Right atrium auricular region (tissue), 2 donors: ENCODE data around the gene APOB. TPM values are rescaled to one million over a fixed set of nuclear protein-coding genes. Genes with fewer than 3 reads are reported as not detected.

Experiments used
- DNase-seq: peaks from one replicate; pipeline ENCODE4 v3.0.0-alpha.2; 2019; ENCODE audit warnings: low spot score
- H3K27ac ChIP-seq, 2 donors: fragments of 200-600 bp; sonication (generic); 1 replicate in 1 of 2; 2 replicates in 1 of 2; pipeline ENCODE4 v1.5.1; 2016 to 2019
- H3K27me3 ChIP-seq, 2 donors: fragments of 200-600 bp; sonication (generic); one replicate each; pipeline versions ENCODE4 v1.5.1 to v1.6.0; 2017 to 2019
- H3K36me3 ChIP-seq: fragments of 200-600 bp; sonication (generic); one replicate; pipeline ENCODE4 v1.5.1; 2016
- H3K4me1 ChIP-seq, 2 donors: fragments of 200-600 bp; sonication (generic); one replicate each; pipeline versions ENCODE4 v1.5.1 to v1.6.0; 2017 to 2019
- H3K4me3 ChIP-seq, 2 donors: fragments of 200-600 bp; sonication (generic); 1 replicate in 1 of 2; 2 replicates in 1 of 2; pipeline ENCODE4 v1.5.1; 2017 to 2019; ENCODE audit warnings: mild to moderate bottlenecking in 1 of 2, moderate library complexity in 1 of 2
- H3K9me3 ChIP-seq, 2 donors: fragments of 200-600 bp; sonication (generic); one replicate each; pipeline ENCODE4 v1.5.1; 2019
- total RNA-seq, 2 donors: library from RNA; depleted of rRNA; stranded (reverse); fragments of >200 nt; gene quantifications; one replicate each; pipeline ENCODE4 v1.1.0, GENCODE V29; 2016
- TF ChIP-seq, protein P1 (sequence below), 2 donors: fragments of 200-600 bp; sonication (generic); IDR thresholded peaks; one replicate each; pipeline ENCODE4 v1.5.1; 2019; ENCODE audit warnings: antibody characterized with exemption in 2 of 2

Gene APOB
- total RNA-seq, 2 donors from 2014 or later: 20.1 to 45.3 TPM

DNA sequence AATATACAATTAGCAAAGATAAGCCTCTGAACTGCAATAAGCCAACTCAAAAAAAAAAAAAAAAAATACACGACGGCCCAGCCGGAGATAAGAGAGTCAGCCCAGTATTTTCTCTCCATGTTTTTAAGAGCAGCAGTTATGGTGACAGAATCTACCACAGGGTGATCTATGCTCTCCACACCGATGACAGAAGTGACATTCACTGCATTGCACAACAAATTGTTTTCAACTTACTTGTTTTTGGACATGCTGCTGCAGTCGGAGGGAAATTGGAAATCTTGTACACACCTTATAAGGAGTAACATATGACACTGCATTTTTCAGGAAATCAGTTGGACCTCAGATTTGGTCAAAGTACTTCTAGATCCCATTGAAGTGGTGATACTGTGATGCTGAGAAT is 23.3 kb upstream of the APOB start:
- no peak for DNase-seq
- H3K9me3 ChIP-seq: no peaks in the 10 kb centered on the region
- H3K4me3 ChIP-seq: no peak overlapping the region
- no peak overlapping the region for H3K27ac ChIP-seq
- no peaks in the 10 kb centered on the region for H3K4me1 ChIP-seq
- no peaks in the 10 kb centered on the region for H3K27me3 ChIP-seq
- TF ChIP-seq, protein P1, sequence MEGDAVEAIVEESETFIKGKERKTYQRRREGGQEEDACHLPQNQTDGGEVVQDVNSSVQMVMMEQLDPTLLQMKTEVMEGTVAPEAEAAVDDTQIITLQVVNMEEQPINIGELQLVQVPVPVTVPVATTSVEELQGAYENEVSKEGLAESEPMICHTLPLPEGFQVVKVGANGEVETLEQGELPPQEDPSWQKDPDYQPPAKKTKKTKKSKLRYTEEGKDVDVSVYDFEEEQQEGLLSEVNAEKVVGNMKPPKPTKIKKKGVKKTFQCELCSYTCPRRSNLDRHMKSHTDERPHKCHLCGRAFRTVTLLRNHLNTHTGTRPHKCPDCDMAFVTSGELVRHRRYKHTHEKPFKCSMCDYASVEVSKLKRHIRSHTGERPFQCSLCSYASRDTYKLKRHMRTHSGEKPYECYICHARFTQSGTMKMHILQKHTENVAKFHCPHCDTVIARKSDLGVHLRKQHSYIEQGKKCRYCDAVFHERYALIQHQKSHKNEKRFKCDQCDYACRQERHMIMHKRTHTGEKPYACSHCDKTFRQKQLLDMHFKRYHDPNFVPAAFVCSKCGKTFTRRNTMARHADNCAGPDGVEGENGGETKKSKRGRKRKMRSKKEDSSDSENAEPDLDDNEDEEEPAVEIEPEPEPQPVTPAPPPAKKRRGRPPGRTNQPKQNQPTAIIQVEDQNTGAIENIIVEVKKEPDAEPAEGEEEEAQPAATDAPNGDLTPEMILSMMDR (IDR thresholded peaks at IDR 0.05): no peak
- no peaks in the 10 kb centered on the region for H3K36me3 ChIP-seq

DNA sequence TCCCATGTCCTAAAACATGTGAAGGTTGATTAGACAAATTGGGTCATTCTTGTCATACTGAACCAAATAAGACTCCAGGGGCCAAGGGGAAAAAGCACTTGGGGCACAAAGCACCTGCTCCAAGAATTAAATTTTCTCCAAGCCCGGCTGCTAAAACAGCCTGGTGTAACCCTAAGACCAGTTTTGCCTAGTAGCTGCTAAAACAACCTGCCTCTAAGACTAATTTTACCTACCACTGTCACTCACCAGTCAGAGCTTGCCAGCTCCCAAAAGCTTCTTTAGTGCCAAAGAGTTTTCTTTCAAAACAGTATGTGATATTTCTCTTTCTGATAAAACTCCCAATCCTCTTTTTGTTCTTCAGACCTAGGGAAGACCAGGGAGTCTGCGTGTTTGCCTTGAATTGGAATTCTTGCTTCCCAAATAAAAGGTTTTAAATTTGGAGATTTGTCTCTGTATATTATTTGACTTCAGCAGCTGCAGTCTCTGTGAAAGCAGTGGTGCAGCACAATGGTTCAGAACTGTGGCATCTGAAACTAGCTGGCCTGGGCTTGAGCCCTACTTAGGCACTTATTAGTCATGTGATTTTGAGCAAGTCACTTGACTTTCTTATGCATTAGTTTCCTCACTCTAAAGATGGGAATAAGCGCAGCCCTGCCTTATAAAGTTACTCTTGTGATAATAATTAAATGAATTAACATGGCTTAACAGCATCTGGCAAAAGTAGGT is 16.2 kb upstream of the APOB start:
- Histone ChIP-seq H3K27ac (no peak overlapping the region), H3K4me1 (no peaks in the 10 kb centered on the region), H3K36me3 (no peaks in the 10 kb centered on the region), H3K27me3 (no peaks in the 10 kb centered on the region), H3K9me3 (no peaks in the 10 kb centered on the region), H3K4me3 (no peak overlapping the region)
- TF ChIP-seq, protein P1 (IDR thresholded peaks at IDR 0.05): no peak
- no peak for DNase-seq

DNA sequence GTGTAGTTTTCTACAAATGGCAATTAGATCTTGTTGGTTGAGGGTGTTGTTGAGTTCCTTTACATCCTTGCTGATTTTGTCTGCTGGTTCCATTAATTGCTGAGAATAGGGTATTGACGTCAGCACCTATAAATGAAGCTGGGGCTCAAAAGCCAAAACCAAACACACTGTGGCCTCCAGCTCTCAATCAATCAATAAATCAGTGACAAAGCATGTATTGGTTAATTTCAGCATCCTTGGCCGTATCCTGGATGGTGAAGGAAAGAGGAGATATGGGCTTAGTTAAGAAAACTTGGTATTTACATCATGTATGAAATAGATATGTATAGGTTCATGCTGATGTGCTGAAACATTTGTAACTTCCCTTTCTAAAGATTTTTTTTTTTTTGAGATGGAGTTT is 13.2 kb upstream of the APOB start:
- no peak for DNase-seq
- no peaks in the 10 kb centered on the region for H3K4me1 ChIP-seq
- TF ChIP-seq, protein P1 (IDR thresholded peaks at IDR 0.05): no peak
- H3K36me3 ChIP-seq: no peaks in the 10 kb centered on the region
- no peak overlapping the region for H3K4me3 ChIP-seq
- no peaks in the 10 kb centered on the region for H3K27me3 ChIP-seq
- no peak overlapping the region for H3K27ac ChIP-seq
- no peaks in the 10 kb centered on the region for H3K9me3 ChIP-seq

DNA sequence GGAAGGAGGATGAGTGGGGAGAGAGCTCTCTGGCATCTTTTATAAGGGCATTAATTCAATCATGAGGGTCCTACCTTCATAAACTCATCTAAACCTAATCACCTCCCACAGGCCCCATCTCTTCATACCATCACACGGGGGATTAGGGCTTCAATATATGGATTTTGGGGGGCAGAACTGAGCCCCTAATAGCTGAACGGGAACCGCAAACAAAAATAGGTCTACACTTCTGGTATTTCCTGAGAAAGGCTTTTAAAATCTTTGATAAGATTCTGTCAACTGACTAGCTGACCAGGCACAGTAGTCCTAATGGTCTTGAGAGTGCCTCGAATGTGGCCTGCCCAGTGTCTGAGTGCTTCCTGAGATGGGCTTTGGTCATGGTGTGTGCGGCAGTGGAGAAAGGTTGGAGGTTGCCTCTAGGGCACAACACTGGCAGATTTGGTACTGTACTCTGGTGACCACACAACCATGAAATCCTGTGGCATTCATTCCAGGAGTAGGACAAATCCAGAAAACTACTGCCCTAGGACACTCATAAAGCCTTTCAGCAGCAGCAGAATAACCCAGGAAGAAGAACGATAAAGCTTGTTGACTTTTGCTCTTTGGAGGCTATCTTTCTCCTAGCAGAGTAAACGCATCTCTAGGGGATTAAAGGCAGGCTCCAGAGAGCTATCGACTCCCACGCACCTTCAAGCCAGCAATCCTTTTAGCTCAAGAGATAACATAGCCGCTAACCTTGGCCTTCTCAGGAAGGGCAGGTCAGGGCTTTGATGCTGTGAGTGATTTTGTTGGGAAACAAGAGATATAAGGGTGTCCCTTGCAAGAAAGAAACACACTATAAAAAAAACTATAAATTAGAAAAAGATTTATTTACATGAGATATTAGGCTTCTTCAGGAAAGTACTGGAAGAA is 12.3 kb upstream of the APOB start:
- Histone ChIP-seq H3K9me3 (no peaks in the 10 kb centered on the region), H3K36me3 (no peaks in the 10 kb centered on the region), H3K4me1 (no peaks in the 10 kb centered on the region), H3K27ac (no peak overlapping the region), H3K27me3 (no peaks in the 10 kb centered on the region), H3K4me3 (no peak overlapping the region)
- DNase-seq: no peak
- TF ChIP-seq, protein P1 (IDR thresholded peaks at IDR 0.05): no peak

DNA sequence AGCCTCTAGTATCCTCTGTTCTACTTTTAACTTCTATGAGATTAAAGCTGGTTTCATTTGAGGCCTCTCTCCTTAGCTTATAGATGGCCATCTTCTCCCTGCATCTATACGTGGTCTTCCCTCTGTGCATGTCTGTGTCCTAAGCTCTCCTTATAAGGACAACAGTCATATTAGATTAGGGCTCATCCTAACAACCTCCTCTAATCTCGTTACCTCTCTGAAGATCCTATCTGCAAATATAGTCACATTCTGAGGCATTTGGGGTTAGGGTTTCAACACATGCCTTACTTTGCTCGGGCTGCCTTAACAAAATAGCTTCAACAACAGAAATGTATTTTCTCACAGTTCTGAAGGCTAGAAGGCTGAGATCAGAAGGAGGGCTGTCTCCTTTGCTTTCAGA is 11.6 kb upstream of the APOB start:
- H3K4me3 ChIP-seq: no peak overlapping the region
- H3K27me3 ChIP-seq: no peaks in the 10 kb centered on the region
- H3K9me3 ChIP-seq: no peaks in the 10 kb centered on the region
- no peaks in the 10 kb centered on the region for H3K4me1 ChIP-seq
- H3K27ac ChIP-seq: no peak overlapping the region
- TF ChIP-seq, protein P1 (IDR thresholded peaks at IDR 0.05): no peak
- no peak for DNase-seq
- H3K36me3 ChIP-seq: no peaks in the 10 kb centered on the region
